Measurements from ENCODE around the gene RNF128. TPM values are rescaled to one million over a fixed set of nuclear protein-coding genes. Genes with fewer than 3 reads are reported as not detected.
"Not testable (repeated sequence)": the region's sequence is repeated elsewhere in the genome, so short reads cannot be mapped to it uniquely, and the experiment has no call there.

Gene RNF128
- total RNA-seq, 4 donors from 2014 or later, result 1.7 to 81.1 (median 53.3) TPM

GRCh38 chrX:106742805-106743204 is 16.3 kb downstream of the RNF128 start:
- H3K27me3 ChIP-seq, result no peaks in the 10 kb centered on the region
- H3K9me3 ChIP-seq, result no peaks in the 10 kb centered on the region
- no peaks in the 10 kb centered on the region for H3K4me1 ChIP-seq
- no peak for DNase-seq
- no peak overlapping the region for H3K4me3 ChIP-seq
- H3K36me3 ChIP-seq, result no peaks in the 10 kb centered on the region
- no peak overlapping the region for H3K27ac ChIP-seq
- TF ChIP-seq CTCF (IDR thresholded peaks at IDR 0.05) (no peak), POLR2A (IDR thresholded peaks at IDR 0.05) (no peak)

GRCh38 chrX:106748377-106748776 is 21.9 kb downstream of the RNF128 start:
- H3K9me3 ChIP-seq, result no peaks in the 10 kb centered on the region
- no peak overlapping the region for H3K4me3 ChIP-seq
- no peaks in the 10 kb centered on the region for H3K27me3 ChIP-seq
- TF ChIP-seq CTCF (IDR thresholded peaks at IDR 0.05), result no peak
- TF ChIP-seq POLR2A (IDR thresholded peaks at IDR 0.05), result no peak
- no peaks in the 10 kb centered on the region for H3K36me3 ChIP-seq
- H3K4me1 ChIP-seq, result no peaks in the 10 kb centered on the region
- no peak overlapping the region for H3K27ac ChIP-seq
- no peak for DNase-seq

GRCh38 chrX:106751407-106751806 is 24.9 kb downstream of the RNF128 start:
- no peaks in the 10 kb centered on the region for H3K27me3 ChIP-seq
- H3K36me3 ChIP-seq, result no peaks in the 10 kb centered on the region
- no peaks in the 10 kb centered on the region for H3K9me3 ChIP-seq
- TF ChIP-seq POLR2A (IDR thresholded peaks at IDR 0.05), result no peak
- TF ChIP-seq CTCF (IDR thresholded peaks at IDR 0.05), result no peak
- H3K4me1 ChIP-seq, result no peaks in the 10 kb centered on the region
- no peak for DNase-seq
- H3K4me3 ChIP-seq, result no peak overlapping the region
- no peak overlapping the region for H3K27ac ChIP-seq

DNA sequence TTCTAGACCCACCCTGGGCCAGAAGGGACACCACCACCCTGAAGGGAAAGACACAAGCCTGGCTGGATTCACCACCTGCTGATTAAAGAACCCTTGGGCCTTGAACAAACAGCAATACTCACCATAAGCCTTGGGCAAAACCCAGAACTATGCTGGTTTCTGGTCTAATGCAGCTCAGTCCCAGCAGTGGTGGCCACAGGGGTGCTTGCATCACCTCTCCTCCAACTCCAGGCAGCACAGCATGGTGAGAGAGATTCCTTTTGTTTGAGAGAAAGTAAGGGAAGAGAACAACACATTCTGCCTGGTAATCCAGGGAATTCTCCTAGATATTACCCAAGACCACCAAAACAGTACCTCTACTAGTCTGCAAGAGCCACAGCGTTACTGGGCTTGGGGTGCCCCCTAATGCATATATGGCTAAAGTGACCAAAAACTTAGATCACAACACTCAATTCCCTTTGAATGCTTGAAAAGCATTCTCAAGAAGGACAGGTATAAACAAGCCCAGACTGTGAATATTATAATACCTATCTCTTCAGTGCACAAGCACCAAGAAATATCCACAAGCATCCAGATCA is 25.7 kb downstream of the RNF128 start:
- no peaks in the 10 kb centered on the region for H3K27me3 ChIP-seq
- no peaks in the 10 kb centered on the region for H3K36me3 ChIP-seq
- no peak overlapping the region for H3K4me3 ChIP-seq
- no peak for DNase-seq
- H3K27ac ChIP-seq, result no peak overlapping the region
- no peak for TF ChIP-seq CTCF (IDR thresholded peaks at IDR 0.05)
- no peak for TF ChIP-seq POLR2A (IDR thresholded peaks at IDR 0.05)
- H3K9me3 ChIP-seq, result no peaks in the 10 kb centered on the region
- H3K4me1 ChIP-seq, result no peaks in the 10 kb centered on the region

DNA sequence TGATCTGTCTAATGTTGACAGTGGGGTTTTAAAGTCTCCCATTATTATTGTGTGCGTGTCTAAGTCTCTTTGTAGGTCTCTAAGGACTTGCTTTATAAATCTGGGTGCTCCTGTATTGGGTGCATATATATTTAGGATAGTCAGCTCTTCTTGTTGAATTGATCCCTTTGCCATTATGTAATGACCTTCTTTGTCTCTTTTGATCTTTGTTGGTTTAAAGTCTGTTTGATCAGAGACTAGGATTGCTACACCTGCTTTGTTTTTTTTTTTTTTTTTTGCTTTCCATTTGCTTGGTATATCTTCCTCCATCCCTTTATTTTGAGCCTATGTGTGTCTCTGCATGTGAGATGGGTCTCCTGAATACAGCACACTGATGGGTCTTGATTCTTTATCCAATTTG is 42.8 kb downstream of the RNF128 start:
- DNase-seq, H3K27me3 ChIP-seq, H3K4me3 ChIP-seq: not testable (repeated sequence)

DNA sequence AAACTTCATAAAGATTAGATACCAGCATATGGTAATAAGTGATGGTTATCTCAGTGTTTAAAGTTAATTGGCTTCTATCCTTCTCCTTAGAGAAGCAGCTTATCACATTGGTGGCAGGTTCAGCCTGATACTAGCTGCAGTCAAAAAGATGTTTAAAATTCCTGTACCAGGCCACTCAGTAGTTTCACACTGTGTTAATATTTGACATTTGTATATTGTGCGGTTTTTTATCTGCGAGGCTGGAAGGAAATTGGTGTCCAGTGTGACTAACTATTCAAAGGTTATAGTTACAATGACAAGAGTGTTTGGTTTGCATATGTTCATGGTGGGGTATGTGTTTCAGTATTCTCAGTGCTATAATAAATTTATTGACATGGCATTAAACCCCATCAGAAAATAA is 48.5 kb downstream of the RNF128 start:
- Histone ChIP-seq H3K27me3 (no peaks in the 10 kb centered on the region), H3K9me3 (no peaks in the 10 kb centered on the region), H3K4me1 (no peaks in the 10 kb centered on the region), H3K27ac (no peak overlapping the region), H3K4me3 (no peak overlapping the region), H3K36me3 (no peaks in the 10 kb centered on the region)
- TF ChIP-seq CTCF (IDR thresholded peaks at IDR 0.05), result no peak
- no peak for TF ChIP-seq POLR2A (IDR thresholded peaks at IDR 0.05)
- no peak for DNase-seq

More for the DNA sequence above, 42.8 kb downstream of the RNF128 start:
- not testable (repeated sequence) for H3K4me1 ChIP-seq, H3K9me3 ChIP-seq, H3K36me3 ChIP-seq, H3K27ac ChIP-seq
